Subcutaneous abdominal adipose tissue (tissue), 5 donors: ENCODE measurements around the gene EFNA3.

ENCODE experiments used
- H3K27ac ChIP-seq: one replicate; pipeline ENCODE4 v1.7.0; 2013; ENCODE audit warnings: low read depth, mild to moderate bottlenecking, inconsistent platforms, low read length, moderate library complexity
- H3K27me3 ChIP-seq, 5 donors: one replicate each; pipeline ENCODE4 v1.7.0; 2013; ENCODE audit warnings: low read length in 5 of 5, inconsistent platforms in 1 of 5; ENCODE audit not compliant: control insufficient read depth in 5 of 5, insufficient read depth in 4 of 5
- H3K36me3 ChIP-seq, 5 donors: one replicate each; pipeline ENCODE4 v1.7.0; 2013; ENCODE audit warnings: low read length in 5 of 5; ENCODE audit not compliant: control insufficient read depth in 5 of 5, insufficient read depth in 5 of 5
- H3K4me1 ChIP-seq, 5 donors: one replicate each; pipeline ENCODE4 v1.7.0; 2013; ENCODE audit warnings: low read length in 5 of 5, mild to moderate bottlenecking in 3 of 5, moderate library complexity in 1 of 5; ENCODE audit not compliant: control insufficient read depth in 5 of 5, insufficient read depth in 5 of 5
- H3K4me3 ChIP-seq, 5 donors: one replicate each; pipeline ENCODE4 v1.7.0; 2013; ENCODE audit warnings: low read length in 5 of 5, low read depth in 1 of 5
- H3K9ac ChIP-seq, 5 donors: one replicate each; pipeline ENCODE4 v1.7.0; 2013; ENCODE audit warnings: low read length in 5 of 5, mild to moderate bottlenecking in 4 of 5, moderate library complexity in 3 of 5
- H3K9me3 ChIP-seq, 5 donors: one replicate each; pipeline ENCODE4 v1.7.0; 2013; ENCODE audit warnings: low read length in 5 of 5; ENCODE audit not compliant: control insufficient read depth in 5 of 5
- donor health status: healthy.
- donor health status: healthy.
- donor health status: healthy.
- donor health status: healthy.
- donor health status: healthy.

The EFNA3 gene

GRCh38 chr1:155124503-155125463, 46.1 kb downstream of the EFNA3 start:
- Histone ChIP-seq H3K27me3 (peaks cover 0 to 9% (median 2%) of the 10 kb centered on the region in 5 donors), H3K36me3 (no peaks in the 10 kb centered on the region), H3K27ac (no peak overlapping the region), H3K9ac (no peak overlapping the region), H3K4me1 (peaks cover 5 to 57% (median 40%) of the 10 kb centered on the region in 5 donors), H3K4me3 (no peak overlapping the region), H3K9me3 (no peaks in the 10 kb centered on the region)

- Histone ChIP-seq H3K4me3 (no peak overlapping the region), H3K27me3 (peaks cover 0 to 9% (median 2%) of the 10 kb centered on the region in 5 donors), H3K27ac (peak overlapping the region; percentile 24), H3K9me3 (no peaks in the 10 kb centered on the region), H3K36me3 (no peaks in the 10 kb centered on the region), H3K4me1 (peaks cover 5 to 63% (median 47%) of the 10 kb centered on the region in 5 donors), H3K9ac (no peak overlapping the region)
These were observed 46.9 kb downstream of the EFNA3 start for GRCh38 chr1:155125511-155125945.

- H3K9ac ChIP-seq = peak overlapping the region in 1 of 5 donors; percentile 43
- H3K36me3 ChIP-seq = peaks cover 0 to under 1% (median 0%) of the 10 kb centered on the region in 5 donors
- peak overlapping the region; percentile 46 for H3K27ac ChIP-seq
- H3K4me1 ChIP-seq = peaks cover 5 to 69% (median 47%) of the 10 kb centered on the region in 5 donors
- peak overlapping the region in 4 of 5 donors; percentile 66 to 89 (median 84) for H3K4me3 ChIP-seq
- no peaks in the 10 kb centered on the region for H3K9me3 ChIP-seq
- H3K27me3 ChIP-seq = peaks cover 0 to 9% (median 2%) of the 10 kb centered on the region in 5 donors
These were observed 47.4 kb downstream of the EFNA3 start for GRCh38 chr1:155125946-155126555.

- Histone ChIP-seq H3K27me3 (peaks cover 0 to 9% (median 2%) of the 10 kb centered on the region in 5 donors), H3K27ac (peak overlapping the region; percentile 46), H3K9ac (peak overlapping the region in 2 of 5 donors; percentile 17 to 70)
These were observed 48.0 kb downstream of the EFNA3 start for GRCh38 chr1:155126556-155127104.

GRCh38 chr1:155127105-155127966, 48.7 kb downstream of the EFNA3 start, which contains the start of gene EFNA1:
Gene EFNA1, plus strand, starts transcription at chr1:155127876. Its CDS starts 102 bp downstream, at chr1:155127978.
- H3K27ac ChIP-seq = peak within 1 kb of the TSS; percentile 88
- peaks cover 0 to 9% (median 2%) of the 10 kb centered on the region in 5 donors for H3K27me3 ChIP-seq
- peaks cover 0 to 10% (median 9%) of the 10 kb centered on the region in 5 donors for H3K36me3 ChIP-seq
- peak within 1 kb of the TSS; percentile 66 to 89 (median 83) for H3K4me3 ChIP-seq
- H3K4me1 ChIP-seq = peaks cover 8 to 79% (median 53%) of the 10 kb centered on the region in 5 donors
- H3K9ac ChIP-seq = peak within 1 kb of the TSS; percentile 36 to 93 (median 87)
- no peaks in the 10 kb centered on the region for H3K9me3 ChIP-seq

More at GRCh38 chr1:155126556-155127104, 48.0 kb downstream of the EFNA3 start:
- H3K9me3 ChIP-seq = no peaks in the 10 kb centered on the region
- peak overlapping the region; percentile 59 to 89 (median 82) for H3K4me3 ChIP-seq
- peaks cover 6 to 74% (median 50%) of the 10 kb centered on the region in 5 donors for H3K4me1 ChIP-seq
- H3K36me3 ChIP-seq = peaks cover 0 to 6% (median 6%) of the 10 kb centered on the region in 5 donors

GRCh38 chr1:155127967-155128754, 49.5 kb downstream of the EFNA3 start:
- Histone ChIP-seq H3K27me3 (peaks cover 0 to 9% (median 2%) of the 10 kb centered on the region in 5 donors), H3K4me1 (peaks cover 8 to 85% (median 54%) of the 10 kb centered on the region in 5 donors), H3K4me3 (peak overlapping the region; percentile 64 to 89 (median 83)), H3K9me3 (no peaks in the 10 kb centered on the region), H3K36me3 (peaks cover 0 to 14% (median 10%) of the 10 kb centered on the region in 5 donors), H3K9ac (peak overlapping the region; percentile 36 to 93 (median 87)), H3K27ac (peak overlapping the region; percentile 88)

GRCh38 chr1:155128755-155129473, 50.3 kb downstream of the EFNA3 start:
- H3K27me3 ChIP-seq = peaks cover 0 to 9% (median 2%) of the 10 kb centered on the region in 5 donors
- peak overlapping the region; percentile 36 to 93 (median 87) for H3K9ac ChIP-seq
- H3K36me3 ChIP-seq = peaks cover 0 to 22% (median 17%) of the 10 kb centered on the region in 5 donors
- peak overlapping the region; percentile 88 for H3K27ac ChIP-seq
- H3K4me3 ChIP-seq = peak overlapping the region; percentile 64 to 89 (median 83)
- no peaks in the 10 kb centered on the region for H3K9me3 ChIP-seq
- H3K4me1 ChIP-seq = peaks cover 10 to 89% (median 58%) of the 10 kb centered on the region in 5 donors
